HepG2 (cell line): ENCODE results near the gene STAC. TPM values are rescaled to one million over a fixed set of nuclear protein-coding genes. Genes with fewer than 3 reads are reported as not detected.

Source experiments
- ATAC-seq: fragments of 200-7000 bp; cut with Tn5 transposase; 3 replicates; pipeline ENCODE4 v1.9.1; 2020; ENCODE audit warnings: mild to moderate bottlenecking, moderate library complexity
- BruUV-seq: library from RNA; stranded (reverse); fragments of 400-500 nt; replicated peaks from 2 replicates; lab custom pipeline; 2021; lab: Mats Ljungman, UMichigan
- CTCF ChIA-PET: fragments of 300-600 bp; formaldehyde crosslinking; extraction: SDS; loops from one replicate; lab custom pipeline; 2021; ENCODE audit warnings: low total read pairs, inconsistent platforms, low intra/inter-chr PET ratio; lab: Yijun Ruan, JAX
- POLR2A ChIA-PET: fragments of 350-600 bp; sonication (Branson Sonifier 250); formaldehyde crosslinking; loops from one replicate; lab custom pipeline; 2020; ENCODE audit warnings: antibody characterized with exemption, inconsistent platforms; lab: Yijun Ruan, JAX
- DNase-seq: peaks from one replicate; pipeline ENCODE4 v3.0.0-alpha.2; 2015; ENCODE audit warnings: low spot score
- FAIRE-seq: peaks from 3 replicates; lab custom pipeline; 2011; peaks lifted over from hg19 to GRCh38; lab: Jason Lieb, UNC
- H2AFZ ChIP-seq: one replicate; pipeline ENCODE4 v1.6.1; 2011; ENCODE audit warnings: low read length, inconsistent platforms
- H3K27ac ChIP-seq: fragments of 300-600 bp; 3 replicates; pipeline ENCODE4 v1.8.0; 2011; ENCODE audit warnings: mixed run types, mild to moderate bottlenecking, mixed read lengths, low read length, inconsistent platforms; ENCODE audit not compliant: insufficient read depth; ENCODE audit errors: extremely low read length
- H3K27me3 ChIP-seq, 2 experiments: fragments of 200-600 bp in 1 of 2; 2 replicates in 1 of 2; 3 replicates in 1 of 2; pipeline versions ENCODE4 v1.6.0 to v1.8.0; 2011; ENCODE audit warnings: low read length in 2 of 2, mild to moderate bottlenecking in 2 of 2, moderate library complexity in 2 of 2, inconsistent platforms in 1 of 2; ENCODE audit not compliant: insufficient read depth in 2 of 2, control insufficient read depth in 1 of 2
- H3K36me3 ChIP-seq, 2 experiments: fragments of 200-600 bp in 1 of 2; replicated peaks in 1 of 2; 2 replicates in 1 of 2; 3 replicates in 1 of 2; pipeline versions ENCODE4 v1.5.1 to v1.8.0; 2011; ENCODE audit warnings: low read length in 2 of 2, inconsistent platforms in 1 of 2; ENCODE audit not compliant: insufficient read depth in 2 of 2, control insufficient read depth in 1 of 2
- H3K4me1 ChIP-seq: 2 replicates; pipeline ENCODE4 v1.5.1; 2012; ENCODE audit warnings: low read length, inconsistent platforms; ENCODE audit not compliant: insufficient read depth
- H3K4me2 ChIP-seq: 2 replicates; pipeline ENCODE4 v1.6.0; 2011; ENCODE audit warnings: low read depth, low read length, inconsistent platforms
- H3K4me3 ChIP-seq, 3 experiments: fragments of 200-600 bp in 1 of 3; sonication (generic), shearing (Covaris generic) in 1 of 3; replicated peaks in 1 of 3; 2 replicates each; pipeline ENCODE4 v1.5.1; 2011 to 2016; ENCODE audit warnings: low read length in 3 of 3, inconsistent platforms in 2 of 3, low read depth in 2 of 3, mild to moderate bottlenecking in 2 of 3, control low read depth in 1 of 3, mixed read lengths in 1 of 3; ENCODE audit not compliant: insufficient read depth in 1 of 3
- H3K79me2 ChIP-seq: one replicate; pipeline ENCODE4 v1.6.1; 2011; ENCODE audit warnings: low read length, inconsistent platforms; ENCODE audit not compliant: insufficient read depth
- H3K9ac ChIP-seq: 2 replicates; pipeline ENCODE4 v1.6.0; 2011; ENCODE audit warnings: mild to moderate bottlenecking, low read depth, low read length, inconsistent platforms; ENCODE audit not compliant: insufficient read depth
- H3K9me3 ChIP-seq: 2 replicates; pipeline ENCODE4 v1.5.1; 2012; ENCODE audit warnings: mild to moderate bottlenecking, low read length
- H4K20me1 ChIP-seq: 2 replicates; pipeline ENCODE4 v1.6.0; 2011; ENCODE audit warnings: inconsistent platforms, mild to moderate bottlenecking, low read length, moderate library complexity; ENCODE audit not compliant: insufficient read depth
- ATF7 ChIP-seq, 2 experiments: fragments of 450-650 bp in 1 of 2; sonication (generic) in 1 of 2; formaldehyde crosslinking in 1 of 2; IDR thresholded peaks; 2 replicates each; pipeline versions ENCODE4 v1.4.0 to v1.6.1; 2016 to 2020; ENCODE audit warnings: antibody characterized with exemption in 1 of 2, mild to moderate bottlenecking in 1 of 2, missing genetic modification reagents in 1 of 2
- CREB1 ChIP-seq, 2 experiments: fragments of 450-650 bp in 1 of 2; IDR thresholded peaks; 2 replicates each; pipeline ENCODE4 v1.6.1; 2016 to 2017; ENCODE audit warnings: control low read depth in 1 of 2, mild to moderate bottlenecking in 1 of 2, missing compliant biosample characterization in 1 of 2, missing genetic modification characterization in 1 of 2
- STAT6 ChIP-seq: sonication (generic); formaldehyde crosslinking; IDR thresholded peaks from 2 replicates; pipeline ENCODE4 v1.4.0; 2020; ENCODE audit warnings: missing genetic modification reagents, mild to moderate bottlenecking, borderline replicate concordance
- TP53 ChIP-seq: sonication (generic); formaldehyde crosslinking; conservative IDR thresholded peaks from 2 replicates; pipeline ENCODE4 v1.4.0; 2020; ENCODE audit warnings: missing genetic modification reagents
- ZNF563 ChIP-seq: sonication (generic); formaldehyde crosslinking; IDR thresholded peaks from 2 replicates; pipeline ENCODE4 v1.8.0; 2022; ENCODE audit warnings: mild to moderate bottlenecking, moderate library complexity, missing genetic modification reagents
- ZNF720 ChIP-seq: sonication (generic); formaldehyde crosslinking; IDR thresholded peaks from 2 replicates; pipeline ENCODE4 v1.4.0; 2020; ENCODE audit warnings: missing genetic modification reagents
- ZNF737 ChIP-seq: sonication (generic); formaldehyde crosslinking; IDR thresholded peaks from 2 replicates; pipeline ENCODE4 v1.5.0; 2020; ENCODE audit warnings: missing genetic modification reagents, mild to moderate bottlenecking, borderline replicate concordance
- WGBS: methylation state at CpG from one replicate; pipeline ENCODE4 v1.1.6; 2017; ENCODE audit warnings: low lambda C conversion rate; 5-methylcytosine and 5-hydroxymethylcytosine counted together
- in situ Hi-C: cut with HindIII; loops from 2 replicates; pipeline ENCODE4 v1.10.0; 2017; ENCODE audit warnings: low pct_unique_long_range_greater_than_20kb; ENCODE audit not compliant: extremely low pct_ligation_motif_present
- intact Hi-C: fragments of 100-400 bp; cut with micrococcal nuclease; formaldehyde crosslinking; loops from one replicate; pipeline ENCODE4 v1.10.0; 2022; ENCODE audit not compliant: unreplicated experiment
- polyA plus RNA-seq, 8 experiments: library from polyadenylated mRNA; depleted of rRNA in 3 of 8; stranded (reverse) in 7 of 8; unstranded in 1 of 8; fragments of >200 nt; fragmentation: Illumina TruSeq in 4 of 8; extraction: Trizol in 4 of 8; gene quantifications; 2 replicates each; pipeline versions ENCODE4 v1.2.1 to v1.2.3, GENCODE V29; 2011 to 2016; ENCODE audit warnings: low read depth in 4 of 8, missing spikeins in 1 of 8, mixed read lengths in 1 of 8; ENCODE audit not compliant: insufficient read depth in 1 of 8
- total RNA-seq, 5 experiments: library from RNA; depleted of rRNA; stranded (reverse); fragments of >200 nt; fragmentation: Illumina TruSeq; extraction: Trizol; gene quantifications; 2 replicates each; pipeline ENCODE4 v1.2.3, GENCODE V29; 2016; ENCODE audit warnings: low read depth in 1 of 5

STAC gene
- total and polyA plus RNA-seq, 2 of the 13 experiments (the other 11 are each of a cell fraction or from before 2014, with no cell fraction given) = not detected

GRCh38 chr3:36455406-36455805 lies 75.1 kb downstream of the STAC start (continued):
- TF ChIP-seq STAT6 (no peak), TP53 (CRISPR knock-in tag) (no peak), ZNF563 (CRISPR knock-in tag) (no peak)
- TF ChIP-seq, all 625 proteins: peak for 0

- 1% methylated on average over 4 of the region's 4 CpGs for WGBS
These were observed 76.5 kb downstream of the STAC start for GRCh38 chr3:36456784-36457183.

More at GRCh38 chr3:36456784-36457183, 76.5 kb downstream of the STAC start:
- ATAC-seq = no peak
- CTCF ChIA-PET = no interaction called here
- Histone ChIP-seq H3K4me3 (no peak overlapping the region), H3K4me1 (no peaks in the 10 kb centered on the region)
- TF ChIP-seq ZNF720 (CRISPR knock-in tag) (no peak), CREB1 (IDR thresholded peaks at IDR 0.05) (peak; percentile 88), CREB1 (CRISPR knock-in tag; IDR thresholded peaks at IDR 0.05) (no peak), ZNF737 (no peak), ATF7 (IDR thresholded peaks at IDR 0.05) (peak; percentile 52; the same call in 1 of the 2 replicates), ATF7 (CRISPR knock-in tag; IDR thresholded peaks at IDR 0.05) (no peak)
- TF ChIP-seq, all 625 proteins: peak for 2
- Histone ChIP-seq H3K4me2 (no peak overlapping the region), H3K27me3 (no peaks in the 10 kb centered on the region), H3K36me3 (no peaks in the 10 kb centered on the region), H4K20me1 (no peaks in the 10 kb centered on the region), H3K27ac (no peak overlapping the region), H2AFZ (no peak overlapping the region), H3K79me2 (no peaks in the 10 kb centered on the region), H3K9ac (no peak overlapping the region), H3K9me3 (no peaks in the 10 kb centered on the region)
- in situ Hi-C loops (no loop called here), intact Hi-C loops (no loop called here)
- POLR2A ChIA-PET = no interaction called here
- FAIRE-seq = no peak
- no TSS peak for BruUV-seq
- no peak for DNase-seq
